Tibial nerve (tissue), 4 donors: ENCODE data around the gene ADGRL3. TPM values are rescaled to one million over a fixed set of nuclear protein-coding genes. Genes with fewer than 3 reads are reported as not detected.
"Not testable (repeated sequence)": the region's sequence is repeated elsewhere in the genome, so short reads cannot be mapped to it uniquely, and the experiment has no call there.

ENCODE experiments used
- DNase-seq, 2 donors: peaks; one replicate each; pipeline ENCODE4 v3.0.0-alpha.2; 2019; ENCODE audit warnings: low spot score in 2 of 2
- H3K27ac ChIP-seq, 4 donors: fragments of 200-600 bp; sonication (generic) in 3 of 4; one replicate each; pipeline ENCODE4 v1.5.1; 2017 to 2019; ENCODE audit warnings: mild to moderate bottlenecking in 1 of 4
- H3K27me3 ChIP-seq, 2 donors: fragments of 200-600 bp; sonication (generic) in 1 of 2; one replicate each; pipeline versions ENCODE4 v1.5.1 to v1.6.0; 2017 to 2019
- H3K36me3 ChIP-seq, 3 donors: fragments of 200-600 bp; sonication (generic); one replicate each; pipeline ENCODE4 v1.5.1; 2018 to 2019
- H3K4me1 ChIP-seq, 4 donors: fragments of 200-600 bp; sonication (generic) in 3 of 4; one replicate each; pipeline ENCODE4 v1.5.1; 2017 to 2019
- H3K4me3 ChIP-seq, 4 donors: fragments of 200-600 bp; sonication (generic) in 3 of 4; one replicate each; pipeline ENCODE4 v1.5.1; 2017 to 2019; ENCODE audit warnings: mild to moderate bottlenecking in 1 of 4, moderate library complexity in 1 of 4
- H3K9me3 ChIP-seq, 4 donors: fragments of 200-600 bp; sonication (generic) in 3 of 4; one replicate each; pipeline ENCODE4 v1.5.1; 2017 to 2019
- CTCF ChIP-seq, 5 experiments: fragments of 200-600 bp in 3 of 5; fragments of 450-650 bp in 2 of 5; sonication (generic) in 3 of 5; IDR thresholded peaks; one replicate each; pipeline ENCODE4 v1.5.1; 2016 to 2019; ENCODE audit warnings: antibody characterized with exemption in 5 of 5, mild to moderate bottlenecking in 3 of 5, moderate library complexity in 2 of 5
- EP300 ChIP-seq, 2 donors: sonication (generic); formaldehyde crosslinking; IDR thresholded peaks; one replicate each; pipeline ENCODE4 v1.6.1; 2017; ENCODE audit warnings: antibody characterized with exemption in 2 of 2, mild to moderate bottlenecking in 1 of 2
- POLR2A ChIP-seq, 2 donors: fragments of 450-650 bp; IDR thresholded peaks; one replicate each; pipeline ENCODE4 v1.6.1; 2017; ENCODE audit warnings: antibody characterized with exemption in 2 of 2, mild to moderate bottlenecking in 2 of 2, moderate library complexity in 2 of 2
- WGBS, 2 donors: methylation state at CpG; one replicate each; pipeline ENCODE4 v1.1.5; 2018; 5-methylcytosine and 5-hydroxymethylcytosine counted together
- total RNA-seq, 4 donors: library from RNA; depleted of rRNA; stranded (reverse); fragments of >200 nt; gene quantifications; one replicate each; pipeline ENCODE4 v1.1.0, GENCODE V29; 2016

The ADGRL3 gene
- total RNA-seq, 4 donors from 2014 or later, result 20.1 to 51.3 (median 28.2) TPM

GRCh38 chr4:61385256-61385655, 185.1 kb downstream of the ADGRL3 start:
- Histone ChIP-seq H3K4me1 (no peaks in the 10 kb centered on the region), H3K36me3 (no peaks in the 10 kb centered on the region), H3K27ac (no peak overlapping the region), H3K9me3 (no peaks in the 10 kb centered on the region), H3K27me3 (no peaks in the 10 kb centered on the region), H3K4me3 (no peak overlapping the region)
- TF ChIP-seq POLR2A (IDR thresholded peaks at IDR 0.05), result no peak
- TF ChIP-seq CTCF (IDR thresholded peaks at IDR 0.05), result no peak
- no peak for TF ChIP-seq EP300 (IDR thresholded peaks at IDR 0.05)
- DNase-seq, result no peak
- whole genome bisulfite sequencing, 2 donors, result 74 to 81% methylated on average over 4 of the region's 4 CpGs

- H3K4me1 ChIP-seq, DNase-seq, H3K4me3 ChIP-seq, H3K36me3 ChIP-seq, H3K9me3 ChIP-seq, H3K27ac ChIP-seq, H3K27me3 ChIP-seq: not testable (repeated sequence)
- 87 to 94% methylated on average over 7 of the region's 7 CpGs for WGBS, 2 donors
These were observed 187.2 kb downstream of the ADGRL3 start for GRCh38 chr4:61387372-61387771.

- H3K4me1 ChIP-seq, result no peaks in the 10 kb centered on the region
- no peak overlapping the region for H3K4me3 ChIP-seq
- no peak for DNase-seq
- H3K27me3 ChIP-seq, result no peaks in the 10 kb centered on the region
- H3K27ac ChIP-seq, result no peak overlapping the region
- H3K9me3 ChIP-seq, result no peaks in the 10 kb centered on the region
- no peaks in the 10 kb centered on the region for H3K36me3 ChIP-seq
- TF ChIP-seq CTCF (IDR thresholded peaks at IDR 0.05) (no peak), POLR2A (IDR thresholded peaks at IDR 0.05) (no peak), EP300 (IDR thresholded peaks at IDR 0.05) (no peak)
- WGBS, 2 donors, result 47 to 66% methylated on average over 2 of the region's 2 CpGs
These were observed 189.5 kb downstream of the ADGRL3 start for GRCh38 chr4:61389640-61390039.

- no peaks in the 10 kb centered on the region for H3K27me3 ChIP-seq
- WGBS, 2 donors, result 92 to 94% methylated on average over 3 of the region's 3 CpGs
These were observed 195.6 kb downstream of the ADGRL3 start for GRCh38 chr4:61395754-61396153.

GRCh38 chr4:61397174-61397573, 197.0 kb downstream of the ADGRL3 start:
- DNase-seq, result no peak
- Histone ChIP-seq H3K27ac (peak overlapping the region in 2 of 4 donors; percentile 13 to 64), H3K9me3 (no peaks in the 10 kb centered on the region), H3K27me3 (no peaks in the 10 kb centered on the region), H3K4me3 (no peak overlapping the region), H3K4me1 (peaks cover 0 to 16% (median 0%) of the 10 kb centered on the region in 4 donors), H3K36me3 (no peaks in the 10 kb centered on the region)
- peak in 1 of 2 donors; percentile 17 for TF ChIP-seq EP300 (IDR thresholded peaks at IDR 0.05)
- no peak for TF ChIP-seq CTCF (IDR thresholded peaks at IDR 0.05)
- 66 to 67% methylated on average over 1 of the region's 1 CpG for WGBS, 2 donors

More at GRCh38 chr4:61395754-61396153, 195.6 kb downstream of the ADGRL3 start:
- TF ChIP-seq POLR2A (IDR thresholded peaks at IDR 0.05) (no peak), EP300 (IDR thresholded peaks at IDR 0.05) (no peak), CTCF (IDR thresholded peaks at IDR 0.05) (no peak)
- Histone ChIP-seq H3K9me3 (no peaks in the 10 kb centered on the region), H3K4me3 (no peak overlapping the region), H3K4me1 (peaks cover 0 to 16% (median 0%) of the 10 kb centered on the region in 4 donors), H3K36me3 (no peaks in the 10 kb centered on the region), H3K27ac (no peak overlapping the region)
- DNase-seq, result no peak
